Stimulated activated CD8-positive, alpha-beta memory T cell treated with anti-CD3 and anti-CD28 coated beads, Interleukin-12 subunit alpha, Interleukin-12 subunit beta, amount 100 ng/mL, for 1 hour (primary cell): Measurements from ENCODE around the gene HMCN1.

Experiments
- DNase-seq: peaks from one replicate; pipeline ENCODE4 v3.0.0-alpha.2; 2020; ENCODE audit warnings: low read depth

Gene HMCN1

DNA sequence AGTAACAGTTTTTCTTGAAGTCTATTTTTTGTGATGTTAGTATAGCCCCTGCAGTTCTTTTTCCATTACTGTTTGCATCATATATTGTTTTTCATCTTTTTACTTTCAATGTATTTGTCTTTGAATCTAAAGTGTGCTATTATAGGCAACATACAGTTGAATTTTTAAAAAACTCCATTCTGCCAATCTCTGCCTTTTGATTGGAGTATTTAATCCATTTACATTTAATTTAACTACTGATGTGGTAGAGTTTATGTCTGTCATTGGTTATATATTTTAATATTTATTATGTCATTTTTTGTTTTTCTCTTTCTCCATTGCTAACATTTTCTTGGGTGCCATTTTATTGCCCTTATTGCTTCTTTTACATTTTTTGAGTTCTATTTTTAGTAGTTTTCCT is 296.3 kb downstream of the HMCN1 start:
- DNase-seq: no peak

DNA sequence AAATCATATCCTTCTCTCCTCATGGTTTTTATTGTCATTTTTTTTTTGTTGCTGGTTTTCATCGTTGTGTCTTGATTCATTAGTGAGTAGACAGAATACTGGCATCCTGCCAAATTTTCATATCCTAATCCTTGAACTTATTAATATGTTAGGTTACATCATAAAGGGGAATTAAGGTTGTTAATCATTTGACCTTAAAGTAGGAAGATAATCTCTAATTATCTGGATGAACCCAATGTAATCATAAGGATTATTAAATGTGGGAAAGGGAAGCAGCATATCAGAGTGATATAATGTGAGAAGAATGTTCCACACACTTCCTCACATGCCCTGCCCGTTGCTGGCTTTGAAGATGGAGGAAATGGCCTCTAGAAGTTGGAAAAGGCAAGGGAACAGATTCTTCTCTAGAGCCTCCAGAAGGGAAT is 299.7 kb downstream of the HMCN1 start:
- no peak for DNase-seq

DNA sequence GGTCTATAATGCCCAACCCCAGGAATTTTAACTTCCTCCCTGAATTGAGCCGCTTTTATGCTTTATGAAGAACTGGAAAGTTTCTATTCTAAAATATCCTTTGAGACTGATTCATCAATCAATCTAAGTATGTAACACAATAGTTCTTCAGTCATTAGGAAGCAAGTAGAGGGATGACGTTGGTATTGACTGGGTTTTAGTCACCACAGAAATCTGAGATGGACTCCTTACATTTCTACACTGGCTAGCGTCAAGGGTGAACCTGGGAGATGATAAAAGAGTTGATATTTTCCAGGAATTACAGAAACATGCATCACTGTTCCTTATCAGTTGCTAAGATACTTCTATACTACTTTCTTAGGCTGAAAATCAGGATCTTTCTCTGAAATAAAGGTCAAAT is 308.0 kb downstream of the HMCN1 start:
- DNase-seq: no peak

DNA sequence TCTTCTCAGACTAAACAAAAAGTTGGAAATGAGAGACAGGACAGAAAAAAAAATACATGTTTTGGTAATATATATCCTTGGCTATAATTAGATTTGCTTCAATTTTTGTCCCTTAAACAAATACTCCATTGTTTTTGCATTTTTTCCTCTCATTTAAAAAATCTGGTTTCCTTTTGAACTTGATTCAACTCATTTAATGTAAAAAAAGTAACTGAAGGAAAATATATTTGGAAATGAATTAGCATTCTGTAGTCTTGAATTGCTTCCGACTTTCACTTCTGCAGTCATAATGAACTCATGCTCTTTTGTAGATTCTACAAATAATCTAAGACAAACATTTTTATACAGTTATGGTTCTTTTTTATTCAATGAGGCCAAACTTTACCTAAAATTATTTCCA is 309.1 kb downstream of the HMCN1 start:
- DNase-seq: no peak

DNA sequence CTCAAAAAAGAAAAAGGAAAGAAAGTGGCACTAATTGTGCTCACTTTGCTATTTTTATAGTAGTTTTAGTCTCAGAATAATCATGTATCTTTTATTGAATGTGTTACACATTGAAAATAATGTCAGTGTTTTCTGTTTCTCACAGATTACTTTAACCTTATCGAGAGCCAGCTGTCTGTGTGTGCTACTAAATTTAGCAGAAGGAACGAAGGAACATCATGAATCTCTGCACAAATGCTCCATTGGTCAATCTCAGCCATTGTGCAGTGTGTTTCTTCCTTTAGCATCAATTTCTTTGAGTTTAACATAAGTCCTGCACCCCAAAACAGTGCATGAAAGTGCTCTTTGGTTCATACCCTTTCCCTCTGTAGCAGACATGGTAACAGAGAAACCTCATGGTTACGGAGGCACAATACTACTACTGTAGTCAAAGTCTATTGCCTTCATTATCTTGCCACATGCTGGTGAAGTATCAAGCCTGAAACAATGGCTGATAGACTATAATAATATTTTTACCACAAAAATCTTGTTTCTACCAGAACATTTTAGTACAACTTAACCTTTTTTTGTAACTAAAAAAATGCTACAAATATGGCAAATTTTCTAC is 310.0 kb downstream of the HMCN1 start:
- DNase-seq: no peak

DNA sequence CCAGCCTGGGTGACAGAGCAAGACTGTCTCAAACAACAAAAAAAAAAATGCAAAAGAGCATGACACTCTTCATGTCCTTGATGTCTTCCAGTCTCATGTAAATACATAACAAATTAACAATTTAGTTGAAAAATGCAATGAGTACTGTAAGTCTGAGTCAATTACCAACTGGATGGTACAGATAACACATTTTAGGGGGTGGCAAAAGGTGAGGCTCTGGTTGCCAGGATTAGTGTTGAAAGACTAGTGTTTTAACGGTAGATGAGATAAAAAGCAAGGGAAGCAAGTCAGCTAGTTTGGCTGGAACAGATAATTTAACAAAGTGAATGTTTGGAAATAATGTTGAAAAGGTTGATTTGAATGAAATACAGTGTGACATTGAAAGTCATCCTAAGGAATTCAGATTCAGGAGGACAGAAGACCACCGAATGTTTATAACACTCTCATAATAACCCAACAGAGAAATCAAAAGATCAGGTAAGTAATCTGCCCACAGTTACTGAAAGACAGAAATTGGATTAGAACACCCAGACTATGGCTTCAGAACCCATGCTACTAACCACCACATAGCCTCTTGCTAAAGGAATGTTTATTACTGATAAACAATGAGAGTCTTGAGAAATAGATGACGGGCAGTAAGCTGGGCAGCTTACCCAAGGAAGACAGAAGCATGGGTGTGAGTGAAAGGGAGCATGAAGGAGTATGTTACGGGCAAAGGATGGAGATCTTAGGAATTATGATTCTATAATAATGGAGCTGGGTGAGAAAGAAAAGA is 312.4 kb downstream of the HMCN1 start:
- no peak for DNase-seq

DNA sequence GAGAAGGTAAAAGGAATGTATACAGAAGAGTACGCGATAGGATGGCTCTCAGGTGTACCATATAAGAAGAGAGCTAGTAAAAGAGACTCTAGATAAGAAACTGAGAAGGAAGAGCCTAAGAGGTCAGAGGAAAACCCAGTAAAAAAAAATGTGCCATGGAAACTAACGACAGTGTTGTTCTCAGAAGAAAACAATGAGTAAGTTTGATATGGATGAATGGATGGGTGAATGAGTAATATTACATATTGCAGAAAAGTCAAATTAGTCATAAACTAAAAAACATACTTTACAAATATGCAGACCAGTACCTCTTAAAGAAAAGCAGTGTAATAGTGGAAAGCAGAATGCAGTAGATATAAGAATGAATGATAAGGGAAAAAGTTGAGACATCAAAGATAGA is 316.2 kb downstream of the HMCN1 start:
- no peak for DNase-seq

DNA sequence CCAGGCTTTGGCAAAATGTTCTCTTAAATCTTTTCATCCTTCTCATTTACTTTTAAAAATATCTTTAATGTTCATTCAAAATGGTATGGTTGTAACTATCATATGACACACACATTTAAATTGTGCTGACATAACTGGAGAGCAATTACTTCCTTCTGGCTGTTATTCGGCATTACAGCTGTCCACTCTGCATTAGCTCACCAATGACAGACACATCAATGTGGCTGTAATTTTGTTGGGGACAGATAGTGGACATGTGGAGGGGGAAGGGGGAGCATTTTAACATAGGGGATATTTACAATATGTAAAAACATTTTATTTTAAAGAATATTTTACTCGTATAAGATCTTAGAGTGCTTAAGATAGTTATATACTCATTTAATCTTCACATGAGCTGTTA is 319.8 kb downstream of the HMCN1 start:
- DNase-seq: no peak

DNA sequence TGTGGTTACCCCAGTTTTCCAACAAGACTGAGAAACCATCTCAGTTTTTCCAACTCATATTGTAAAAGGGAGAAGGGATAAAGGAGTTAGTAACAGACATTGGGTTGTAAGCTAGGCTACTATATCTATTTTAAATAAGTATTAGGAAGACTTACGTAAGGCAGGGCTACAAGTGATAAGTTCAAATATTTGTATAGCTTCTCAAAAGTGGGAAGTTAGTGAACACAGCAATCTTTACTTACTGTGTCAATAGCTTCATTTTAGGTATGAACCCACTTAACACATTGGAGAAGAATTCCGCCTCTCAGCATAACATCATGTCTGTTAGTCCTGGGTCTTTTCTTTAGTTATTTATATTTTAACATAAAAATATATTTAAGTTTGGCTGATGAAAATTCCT is 320.7 kb downstream of the HMCN1 start:
- DNase-seq: no peak

DNA sequence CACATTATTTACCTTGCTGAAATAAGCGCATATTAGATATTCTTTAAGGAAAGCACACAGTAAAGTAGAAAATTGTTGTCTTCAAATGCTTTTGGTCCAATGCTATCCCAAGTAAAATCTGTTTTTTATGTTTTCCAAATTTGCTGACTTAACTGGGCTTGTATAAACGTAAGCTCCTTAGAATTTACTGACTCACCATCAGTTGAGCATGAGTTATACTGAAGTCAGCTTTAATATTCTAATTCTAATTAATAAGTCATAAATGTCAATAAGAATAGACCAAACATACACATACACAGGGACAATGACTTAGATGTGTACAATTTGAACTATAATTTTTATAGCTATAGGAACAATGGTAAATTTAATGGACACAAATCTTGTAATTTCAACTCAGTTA is 321.7 kb downstream of the HMCN1 start:
- no peak for DNase-seq

DNA sequence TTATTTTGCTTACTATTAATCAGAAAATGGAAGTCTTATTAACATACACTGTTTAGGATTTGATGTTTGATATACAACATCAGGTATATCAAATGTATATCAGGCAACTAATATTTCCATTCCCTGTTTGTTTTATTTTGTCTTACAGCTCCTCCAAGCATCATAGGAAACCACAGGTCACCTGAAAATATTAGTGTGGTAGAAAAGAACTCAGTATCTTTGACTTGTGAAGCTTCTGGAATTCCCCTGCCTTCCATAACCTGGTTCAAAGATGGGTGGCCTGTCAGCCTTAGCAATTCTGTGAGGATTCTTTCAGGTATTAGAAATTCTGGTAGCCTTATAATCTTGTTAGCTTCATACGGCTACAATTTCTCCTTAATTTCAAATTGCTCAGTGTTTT is 322.9 kb downstream of the HMCN1 start:
- no peak for DNase-seq

DNA sequence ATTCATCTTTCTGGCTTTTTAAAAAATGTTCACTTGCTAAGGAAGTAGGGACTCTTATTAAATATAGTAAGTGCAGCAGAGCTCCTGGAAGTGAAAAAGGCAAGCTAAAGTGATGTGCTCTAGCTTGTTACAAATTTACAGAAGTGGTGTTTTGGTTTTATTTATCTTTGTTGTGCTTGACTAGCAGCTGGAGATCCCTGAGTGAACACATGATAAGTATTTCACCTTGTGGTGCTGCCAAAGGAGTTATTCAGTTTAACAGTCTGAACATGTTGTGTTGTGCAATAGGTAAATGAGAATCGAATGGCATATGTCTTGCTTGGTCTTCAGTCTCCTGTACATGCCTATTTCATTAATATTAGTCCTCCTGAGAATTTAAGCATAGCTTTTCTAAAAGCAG is 325.1 kb downstream of the HMCN1 start:
- DNase-seq: no peak

DNA sequence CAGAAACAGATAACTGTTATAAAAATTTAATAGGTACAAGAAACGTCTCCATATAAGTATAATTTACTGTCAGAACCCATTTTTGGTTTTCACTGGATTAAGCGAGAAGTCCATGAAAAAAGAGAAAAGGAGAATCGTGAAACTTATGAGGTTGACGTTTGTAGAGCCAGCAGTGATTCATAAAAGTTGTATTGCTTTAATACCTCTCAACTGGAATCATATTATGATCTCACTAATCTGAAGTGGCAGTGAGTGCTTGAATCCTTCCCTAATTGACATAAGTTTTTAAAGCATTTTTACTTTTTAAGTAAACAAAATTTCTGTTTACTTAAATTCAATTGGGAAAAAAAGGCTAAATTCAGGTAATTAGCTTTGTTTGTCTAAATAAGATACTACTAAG is 325.6 kb downstream of the HMCN1 start:
- no peak for DNase-seq

DNA sequence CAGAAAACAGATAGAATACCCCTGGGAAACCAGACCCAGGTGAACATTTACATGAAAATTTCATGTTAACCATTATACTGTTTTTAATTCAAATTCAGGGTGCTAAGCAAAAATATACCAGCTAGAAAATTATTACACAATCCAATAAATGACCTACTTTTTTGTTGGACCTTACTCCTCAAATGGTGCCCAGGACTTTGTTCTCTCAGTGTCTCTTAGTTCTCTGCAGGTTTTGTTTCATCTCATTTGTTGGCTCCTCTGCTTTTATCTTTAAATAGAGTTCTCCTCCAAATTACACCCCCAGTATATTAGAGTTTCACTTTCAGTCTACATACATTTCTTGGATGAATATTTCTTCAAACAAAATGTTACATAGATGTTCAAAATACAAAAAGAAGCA is 326.0 kb downstream of the HMCN1 start:
- no peak for DNase-seq

DNA sequence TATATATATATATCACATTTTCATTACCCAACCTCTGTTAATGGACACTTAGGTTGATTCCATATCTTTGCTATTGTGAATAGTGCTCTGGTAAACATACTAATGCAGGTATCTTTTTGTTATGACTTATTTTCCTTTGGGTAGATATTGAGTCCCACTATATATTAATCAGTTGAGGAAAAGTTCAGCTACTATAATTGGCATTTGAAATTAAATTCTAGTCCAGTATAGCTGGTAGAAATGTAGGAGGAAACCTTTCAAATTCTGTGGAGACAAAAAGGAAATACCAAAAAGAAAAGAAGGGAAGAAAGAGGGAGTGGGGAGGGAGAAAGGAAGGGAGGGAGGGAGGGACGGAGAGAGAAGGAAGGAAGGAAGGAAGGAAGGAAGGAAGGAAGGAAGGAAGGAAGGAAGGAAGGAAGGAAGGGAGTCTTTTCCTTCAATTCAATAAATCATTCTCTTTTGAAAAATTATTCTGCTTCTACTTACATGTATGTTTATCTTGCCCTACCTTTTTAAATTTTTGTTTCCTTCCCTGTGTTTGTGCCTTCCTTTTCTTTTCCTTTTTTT is 329.0 kb downstream of the HMCN1 start:
- DNase-seq: no peak

DNA sequence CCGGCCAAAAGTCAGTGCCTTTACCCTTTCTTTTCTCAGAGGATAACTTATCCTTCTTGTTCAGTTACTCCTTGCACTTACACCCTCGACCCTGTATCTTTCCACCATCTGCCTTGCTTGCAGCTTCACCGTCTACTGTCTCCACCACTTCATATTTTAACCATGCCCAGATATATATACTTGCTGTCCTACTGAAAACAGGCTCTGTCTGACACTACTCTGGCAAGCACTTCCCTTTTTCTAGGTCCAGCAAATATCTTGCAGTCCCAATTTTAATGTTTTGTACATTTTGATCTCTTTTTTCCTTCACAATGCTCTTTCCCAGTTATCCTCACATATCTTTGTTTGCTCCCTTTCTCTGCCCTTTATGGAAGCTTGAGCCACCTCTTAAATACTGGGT is 332.2 kb downstream of the HMCN1 start:
- DNase-seq: no peak

DNA sequence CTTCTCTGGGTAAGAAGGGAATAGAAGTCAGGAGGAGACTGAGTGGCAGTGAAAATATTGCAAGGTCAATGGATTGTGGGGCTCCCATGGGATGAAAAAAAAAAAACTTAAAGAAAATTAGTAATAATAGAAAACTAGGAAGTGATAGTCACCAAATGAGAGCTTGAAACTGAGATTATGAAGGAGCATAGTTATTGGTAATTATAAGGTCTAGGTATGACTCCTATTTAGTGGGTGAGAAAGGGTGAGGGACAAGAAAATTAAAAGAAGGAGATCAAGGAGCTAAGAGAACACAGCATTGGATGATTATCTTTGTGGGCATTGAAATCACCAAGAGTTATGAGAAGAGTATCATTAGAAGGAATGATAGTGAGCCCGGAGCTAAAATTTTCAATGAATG is 339.5 kb downstream of the HMCN1 start:
- DNase-seq: no peak

DNA sequence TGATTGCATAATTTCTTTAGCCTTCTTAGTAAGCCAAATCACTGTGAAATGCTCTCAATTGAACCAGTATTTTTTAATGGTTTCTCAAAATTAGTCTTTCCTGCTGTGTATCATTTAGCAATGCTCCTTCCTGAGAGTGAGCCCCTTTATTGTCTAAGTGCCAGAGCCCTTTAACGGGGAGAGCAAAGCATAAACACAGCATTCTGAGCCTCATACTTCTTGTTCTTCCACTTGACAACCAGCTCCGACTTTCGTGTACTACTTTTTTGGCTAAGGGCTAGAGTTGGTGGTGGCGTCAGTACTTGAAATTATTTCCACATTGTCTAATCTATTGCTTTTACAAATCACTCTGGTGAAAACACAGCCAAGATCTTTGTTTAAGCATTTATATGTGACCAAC is 341.8 kb downstream of the HMCN1 start:
- DNase-seq: no peak

DNA sequence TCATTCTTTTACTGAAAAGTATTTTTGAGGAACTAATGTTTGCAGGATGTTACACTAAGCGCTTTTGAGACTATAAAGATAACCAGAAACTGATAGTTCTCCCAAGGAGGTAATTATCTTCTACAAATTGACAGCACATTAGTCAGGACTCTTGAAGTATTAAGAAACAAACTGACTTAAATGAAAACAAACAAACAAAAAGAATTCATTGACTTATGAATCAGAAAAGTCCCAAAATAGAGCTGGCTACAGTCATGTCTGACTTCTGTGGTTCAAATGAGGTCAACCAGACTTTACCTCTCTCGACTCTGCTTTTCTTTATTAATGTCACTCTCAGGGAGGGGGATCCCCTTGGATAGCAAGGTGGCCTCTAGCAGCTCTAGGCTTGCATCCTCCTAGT is 344.1 kb downstream of the HMCN1 start:
- no peak for DNase-seq

DNA sequence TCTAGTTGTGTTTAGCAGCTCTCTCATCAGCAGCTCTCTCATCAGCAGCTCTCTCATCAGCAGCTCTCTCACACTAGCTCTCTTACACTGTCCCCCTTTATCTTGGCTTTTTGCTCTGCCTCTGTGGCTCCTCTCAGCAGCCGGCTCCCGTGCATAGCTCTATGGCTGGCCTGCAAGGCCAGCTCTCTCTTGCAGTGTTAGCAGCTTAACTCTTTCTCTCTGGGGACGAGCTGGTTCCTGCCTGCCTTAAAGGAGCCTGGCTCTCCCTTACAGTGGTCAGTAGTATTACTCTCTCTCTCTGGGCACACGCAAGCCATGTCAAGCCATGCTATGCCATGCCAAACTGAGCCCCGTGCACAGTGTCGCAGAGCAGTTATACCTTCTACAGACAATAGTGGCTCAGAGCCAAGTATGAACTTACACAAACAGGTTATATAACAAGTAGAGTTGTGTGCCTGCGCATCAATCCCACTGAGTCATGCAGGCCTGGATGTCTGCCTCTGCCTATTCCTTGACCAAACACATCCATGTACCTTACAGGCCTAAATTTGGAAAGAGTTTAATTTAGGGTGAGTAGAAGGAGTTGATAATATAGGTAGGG is 345.0 kb downstream of the HMCN1 start:
- DNase-seq: no peak

DNA sequence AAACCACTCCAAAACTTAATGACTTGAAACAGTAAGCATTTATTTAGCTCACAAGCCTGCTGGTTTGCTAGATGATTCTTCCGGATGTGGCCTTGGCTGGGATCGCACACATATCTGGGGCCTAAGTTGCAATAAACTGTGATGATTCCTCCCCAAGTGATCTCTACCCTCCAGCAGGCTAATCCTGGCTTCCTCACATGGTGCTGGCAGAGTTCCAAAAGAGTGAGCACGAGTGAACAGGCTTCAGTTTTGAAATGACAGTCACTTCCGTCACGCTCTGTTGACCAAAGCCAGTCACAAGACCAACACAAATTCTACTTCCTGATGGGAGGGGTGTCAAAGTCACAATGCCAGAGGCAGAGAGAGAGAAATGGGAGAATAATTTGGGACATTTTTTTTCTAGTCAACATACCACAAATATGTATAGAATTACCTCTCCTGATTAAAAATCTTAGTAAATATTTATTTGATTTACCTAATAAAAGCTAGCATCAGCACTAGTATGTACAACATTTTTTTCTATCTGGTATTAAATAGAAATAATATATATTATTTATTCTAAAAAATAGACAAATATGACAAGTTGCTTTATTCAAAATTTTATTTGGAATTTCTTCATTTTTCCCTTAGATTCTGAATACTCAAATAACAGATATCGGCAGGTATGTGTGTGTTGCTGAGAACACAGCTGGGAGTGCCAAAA is 348.2 kb downstream of the HMCN1 start:
- DNase-seq: no peak

DNA sequence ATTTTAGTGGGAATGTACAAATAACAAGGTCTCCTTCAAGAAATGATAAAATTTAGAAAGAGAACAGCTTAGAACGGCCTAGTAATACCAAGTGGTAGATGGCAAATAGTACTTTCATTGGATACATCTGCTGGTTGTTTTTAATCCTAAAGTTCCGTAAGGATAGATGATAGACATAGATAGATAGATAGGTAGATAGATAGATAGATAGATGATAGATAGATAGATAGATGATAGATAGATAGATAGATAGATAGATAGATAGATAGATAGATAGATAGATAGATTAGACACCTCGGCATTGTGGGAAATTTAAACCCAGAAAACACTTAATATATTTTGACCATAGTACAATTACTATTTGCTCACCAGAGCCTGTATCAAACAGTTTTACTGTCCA is 352.4 kb downstream of the HMCN1 start:
- DNase-seq: no peak

DNA sequence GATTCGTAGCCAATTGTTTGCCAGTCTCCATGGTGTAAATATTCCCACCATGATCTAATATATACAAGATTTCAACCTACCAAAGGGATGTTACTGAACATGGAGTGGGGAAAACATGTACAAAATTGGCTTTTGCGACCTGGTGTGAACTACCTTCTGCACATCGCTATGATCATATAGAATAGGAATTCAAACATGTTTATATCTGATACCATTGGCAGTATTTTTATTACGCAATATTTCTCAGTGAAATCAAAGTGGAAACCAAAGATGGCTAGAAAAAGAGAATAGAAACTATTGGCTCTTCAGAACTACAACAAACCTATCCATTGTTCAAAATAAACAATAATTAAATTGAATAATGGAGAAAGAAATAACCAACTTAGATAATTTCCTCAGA is 355.7 kb downstream of the HMCN1 start:
- DNase-seq: no peak
